Stimulated activated naive CD4-positive, alpha-beta T cell (primary cell): ENCODE data around the gene SLC25A2.
"Not testable (repeated sequence)": the region's sequence is repeated elsewhere in the genome, so short reads cannot be mapped to it uniquely, and the experiment has no call there.

Source experiments
- DNase-seq, 6 experiments: peaks; one replicate each; lab custom pipeline; 2025; lab: John Stamatoyannopoulos, UW

The SLC25A2 gene

GRCh38 chr5:141303756-141304155 is at the start of gene SLC25A2:
Gene SLC25A2 (minus strand): TSS chr5:141304049. CDS start chr5:141303865, 184 bp downstream.
- DNase-seq: no peak

GRCh38 chr5:141351591-141351990 is 47.7 kb upstream of the SLC25A2 start:
- DNase-seq: no peak

- peak in 2 of 6 experiments; percentile 17 to 18 for DNase-seq
These were observed 46.2 kb upstream of the SLC25A2 start, which contains the start of gene PCDHGB1 for GRCh38 chr5:141349917-141350619. Gene PCDHGB1 (plus strand): TSS chr5:141350099. CDS start chr5:141350261, 162 bp downstream.

- DNase-seq: not testable (repeated sequence)
These were observed 42.2 kb upstream of the SLC25A2 start for GRCh38 chr5:141346017-141346416.

- DNase-seq: no peak
These were observed 41.5 kb upstream of the SLC25A2 start for GRCh38 chr5:141345327-141345726.

GRCh38 chr5:141343953-141344463 is 40.2 kb upstream of the SLC25A2 start:
- DNase-seq: no peak

- no peak for DNase-seq
These were observed 39.5 kb upstream of the SLC25A2 start, which contains the start of gene PCDHGA3 for GRCh38 chr5:141343242-141343952. Gene PCDHGA3 (plus strand): TSS chr5:141343829. CDS start chr5:141344034, 205 bp downstream.

GRCh38 chr5:141342773-141343172 is 38.9 kb upstream of the SLC25A2 start:
- DNase-seq: no peak

GRCh38 chr5:141340781-141341354 is 37.0 kb upstream of the SLC25A2 start:
- DNase-seq: not testable (repeated sequence)

- DNase-seq: no peak
These were observed 34.9 kb upstream of the SLC25A2 start, which contains the start of gene PCDHGA2 for GRCh38 chr5:141338538-141339306. Gene PCDHGA2 (plus strand): TSS chr5:141338760.

GRCh38 chr5:141332571-141332970 is 28.7 kb upstream of the SLC25A2 start:
- DNase-seq: not testable (repeated sequence)

- DNase-seq: peak in 1 of 6 experiments; percentile 8
These were observed 26.6 kb upstream of the SLC25A2 start, which contains the start of gene PCDHGA1 for GRCh38 chr5:141330299-141331080. Gene PCDHGA1 (plus strand): TSS chr5:141330514.

- DNase-seq: no peak
These were observed 24.4 kb upstream of the SLC25A2 start for GRCh38 chr5:141328231-141328630.

- DNase-seq: peak; percentile 24 to 73 (median 54)
These were observed 22.4 kb upstream of the SLC25A2 start for GRCh38 chr5:141326088-141326854.

- no peak for DNase-seq
These were observed 18.4 kb upstream of the SLC25A2 start for GRCh38 chr5:141322261-141322660.

- peak; percentile 83 to 95 (median 87) for DNase-seq
These were observed 16.6 kb upstream of the SLC25A2 start, which contains the start of gene TAF7 for GRCh38 chr5:141320225-141321169. Gene TAF7 (minus strand): TSS chr5:141320784. CDS start chr5:141320044, 740 bp downstream.

GRCh38 chr5:141319699-141320098 is 15.8 kb upstream of the SLC25A2 start:
- DNase-seq: no peak

- DNase-seq: no peak
These were observed 15.4 kb upstream of the SLC25A2 start for GRCh38 chr5:141319202-141319601.

GRCh38 chr5:141316963-141317362 is 13.1 kb upstream of the SLC25A2 start:
- DNase-seq: not testable (repeated sequence)
